SU-DHL-6 (cell line): Measurements from ENCODE around the gene APOL2.
"Not testable (repeated sequence)": the region's sequence is repeated elsewhere in the genome, so short reads cannot be mapped to it uniquely, and the experiment has no call there.

Experiments used
- H2AFZ ChIP-seq: fragments of 200-600 bp; sonication (generic); 2 replicates; pipeline ENCODE4 v1.6.1; 2014; ENCODE audit warnings: low read depth, mild to moderate bottlenecking, moderate library complexity, mixed read lengths, antibody characterized with exemption, low read length; ENCODE audit not compliant: severe bottlenecking
- H3F3A ChIP-seq: fragments of 200-600 bp; shearing (Covaris generic); 2 replicates; pipeline ENCODE4 v1.6.0; 2016; ENCODE audit warnings: antibody characterized with exemption, mild to moderate bottlenecking; ENCODE audit not compliant: insufficient read depth
- H3K27ac ChIP-seq: fragments of 200-600 bp; sonication (generic); 2 replicates; pipeline ENCODE4 v1.5.1; 2016; ENCODE audit warnings: low read depth, mild to moderate bottlenecking, low read length, moderate library complexity, mixed read lengths
- H3K27me3 ChIP-seq: fragments of 200-600 bp; sonication (generic), shearing (Covaris generic); 2 replicates; pipeline ENCODE4 v1.6.0; 2014; ENCODE audit warnings: mild to moderate bottlenecking, low read length
- H3K36me3 ChIP-seq: fragments of 200-600 bp; sonication (generic); 2 replicates; pipeline ENCODE4 v1.6.1; 2014; ENCODE audit warnings: mild to moderate bottlenecking, low read length, mixed read lengths
- H3K4me2 ChIP-seq: fragments of 300-600, 200-600 bp; shearing (Covaris generic), sonication (generic); 2 replicates; pipeline ENCODE4 v1.6.0; 2014; ENCODE audit warnings: low read length, low read depth, mild to moderate bottlenecking; ENCODE audit not compliant: poor library complexity, severe bottlenecking
- H3K4me3 ChIP-seq: fragments of 200-600 bp; sonication (generic); 2 replicates; pipeline ENCODE4 v1.5.1; 2014; ENCODE audit warnings: antibody characterized with exemption, low read length, mild to moderate bottlenecking, mixed read lengths; ENCODE audit not compliant: insufficient read depth, poor library complexity, severe bottlenecking
- H3K79me2 ChIP-seq: fragments of 200-600 bp; sonication (generic); 2 replicates; pipeline ENCODE4 v1.6.1; 2014; ENCODE audit warnings: mild to moderate bottlenecking, low read length, moderate library complexity; ENCODE audit not compliant: insufficient read depth
- H3K9ac ChIP-seq: fragments of 200-600 bp; sonication (generic); 2 replicates; pipeline ENCODE4 v1.7.0; 2014; ENCODE audit warnings: mild to moderate bottlenecking, low read length
- H3K9me2 ChIP-seq: fragments of 200-600 bp; sonication (generic); replicated peaks from 2 replicates; pipeline ENCODE4 v1.6.1; 2014; ENCODE audit warnings: low read length; ENCODE audit not compliant: insufficient read depth
- H3K9me3 ChIP-seq: fragments of 200-600 bp; sonication (generic); 2 replicates; pipeline ENCODE4 v1.6.1; 2014; ENCODE audit warnings: low read length, mixed read lengths; ENCODE audit not compliant: insufficient read depth
- H4K20me1 ChIP-seq: fragments of 200-600 bp; sonication (generic); 2 replicates; pipeline ENCODE4 v1.6.1; 2014; ENCODE audit warnings: low read depth, mild to moderate bottlenecking, antibody characterized with exemption, low read length, moderate library complexity, mixed read lengths
- CTCF ChIP-seq: fragments of 200-600 bp; sonication (generic); IDR thresholded peaks from one replicate; pipeline ENCODE4 v1.5.1; 2017; ENCODE audit warnings: antibody characterized with exemption, mild to moderate bottlenecking, low read length, moderate library complexity; ENCODE audit not compliant: insufficient read depth, poor library complexity, severe bottlenecking
- EZH2phosphoT487 ChIP-seq: fragments of 200-600 bp; sonication (generic), shearing (Covaris generic); conservative IDR thresholded peaks from 2 replicates; pipeline ENCODE4 v1.6.1; 2018; ENCODE audit warnings: mild to moderate bottlenecking, antibody characterized with exemption, low read length, moderate library complexity, mixed read lengths

APOL2 gene

DNA sequence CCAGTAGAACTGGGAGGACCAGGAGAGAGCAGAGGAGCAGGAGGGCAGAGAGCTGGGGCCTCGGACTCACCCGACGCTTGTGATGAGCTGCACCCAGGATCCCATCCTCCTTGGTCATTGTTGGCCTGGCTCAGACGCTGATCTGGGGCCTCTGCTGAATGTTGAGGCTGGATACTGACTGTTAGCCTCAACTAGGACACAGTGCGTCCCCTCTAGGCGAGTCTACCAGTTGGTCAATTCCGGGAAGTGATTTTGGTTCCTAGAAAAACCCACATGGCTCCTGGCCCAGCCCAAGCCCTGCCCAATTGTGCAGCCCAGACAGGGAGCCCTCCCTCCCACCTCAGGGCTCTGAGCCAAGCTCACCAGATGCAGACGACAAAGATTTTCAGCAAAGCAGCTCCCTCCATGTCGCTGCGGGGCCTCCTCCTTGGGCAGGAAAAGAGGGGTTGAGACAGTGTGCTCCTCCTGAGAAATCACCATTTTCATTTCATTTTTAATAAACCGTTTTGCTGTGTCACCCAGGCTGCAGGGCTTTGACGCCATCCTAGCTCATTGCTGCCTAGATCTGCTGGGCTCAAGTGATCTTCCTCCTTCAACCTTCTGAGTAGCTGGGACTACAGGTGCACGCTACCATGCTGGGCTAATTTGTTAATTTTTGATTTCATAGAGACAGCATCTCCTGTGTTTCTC lies 37.6 kb downstream of the APOL2 start, which contains the start of gene APOL4:
APOL4 (minus strand) TSS at position 180 of the 690 bp plus-strand sequence; CDS start at position 105, 75 bp downstream.
- Histone ChIP-seq H3K9ac (no peak within 1 kb of the TSS), H3K4me2 (no peak within 1 kb of the TSS), H3K9me2 (no peaks in the 10 kb centered on the region), H3K9me3 (no peaks in the 10 kb centered on the region), H3F3A (no peaks in the 10 kb centered on the region), H4K20me1 (no peaks in the 10 kb centered on the region), H3K79me2 (no peaks in the 10 kb centered on the region), H3K4me3 (no peak within 1 kb of the TSS), H3K27ac (no peak within 1 kb of the TSS), H3K27me3 (no peaks in the 10 kb centered on the region), H3K36me3 (no peaks in the 10 kb centered on the region), H2AFZ (no peak within 1 kb of the TSS)
- TF ChIP-seq EZH2phosphoT487 = no peak
- no peak for TF ChIP-seq CTCF

- H3K4me2 ChIP-seq, H2AFZ ChIP-seq, H3K9ac ChIP-seq, H3K9me2 ChIP-seq, H3K36me3 ChIP-seq, H3K79me2 ChIP-seq, H3F3A ChIP-seq, H3K27ac ChIP-seq, H4K20me1 ChIP-seq, H3K4me3 ChIP-seq, H3K9me3 ChIP-seq, H3K27me3 ChIP-seq: not testable (repeated sequence)
Observed at GRCh38 chr22:36201025-36201424, 38.3 kb downstream of the APOL2 start.

DNA sequence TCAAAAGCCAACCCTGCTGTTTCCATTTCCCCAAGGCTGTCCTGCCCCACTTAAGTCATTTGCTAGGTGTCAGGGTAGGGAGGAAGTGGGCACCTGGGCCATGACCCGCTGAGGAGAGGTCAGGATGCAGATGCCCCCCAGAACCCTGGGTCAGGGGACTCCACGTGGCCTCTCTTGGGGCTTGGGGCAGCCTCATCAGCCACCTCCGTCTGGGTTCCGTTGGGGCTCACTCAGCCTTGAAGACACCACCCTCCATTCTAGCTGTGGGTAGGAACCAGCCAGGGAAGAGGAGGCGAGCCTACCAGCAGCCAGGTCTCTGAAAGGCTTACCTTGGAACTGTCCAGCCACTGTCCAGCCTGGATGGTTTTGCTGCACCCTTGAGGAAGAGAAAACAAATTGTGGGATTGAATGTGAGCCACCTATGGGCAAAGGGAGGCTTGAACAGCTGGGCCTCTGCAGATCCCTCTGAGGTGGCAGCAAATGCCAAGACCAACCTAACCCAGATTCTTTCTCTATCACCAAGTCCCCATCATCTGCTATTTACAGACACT lies 40.3 kb downstream of the APOL2 start:
- H3F3A ChIP-seq = no peaks in the 10 kb centered on the region
- no peak overlapping the region for H3K4me3 ChIP-seq
- no peak overlapping the region for H3K9ac ChIP-seq
- TF ChIP-seq CTCF (no peak), EZH2phosphoT487 (no peak)
- H3K27me3 ChIP-seq = no peaks in the 10 kb centered on the region
- H2AFZ ChIP-seq = no peak overlapping the region
- no peak overlapping the region for H3K4me2 ChIP-seq
- no peaks in the 10 kb centered on the region for H4K20me1 ChIP-seq
- no peaks in the 10 kb centered on the region for H3K9me2 ChIP-seq
- H3K79me2 ChIP-seq = no peaks in the 10 kb centered on the region
- no peak overlapping the region for H3K27ac ChIP-seq
- no peaks in the 10 kb centered on the region for H3K9me3 ChIP-seq
- H3K36me3 ChIP-seq = no peaks in the 10 kb centered on the region

DNA sequence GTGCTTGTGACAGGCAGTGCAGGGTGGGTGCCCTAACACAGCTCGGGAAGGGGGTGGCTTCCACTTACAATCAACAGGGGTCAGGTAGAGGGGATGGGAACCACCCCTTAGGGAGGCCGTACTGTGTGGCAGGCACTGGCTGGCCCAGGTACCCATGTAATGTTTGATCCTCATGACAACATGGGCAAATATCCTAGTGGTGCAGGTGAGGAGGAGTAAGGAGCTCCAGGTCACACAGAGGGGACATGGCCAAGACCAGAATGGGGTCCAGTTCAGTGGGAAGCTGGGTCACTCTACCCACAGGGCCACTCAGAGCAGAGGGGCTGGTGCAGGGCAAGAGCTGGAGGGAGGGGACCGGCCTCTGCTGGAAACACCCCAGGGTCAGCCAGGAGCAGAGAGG lies 40.8 kb downstream of the APOL2 start:
- Histone ChIP-seq H3K27me3 (no peaks in the 10 kb centered on the region), H3K9me3 (no peaks in the 10 kb centered on the region), H3K9me2 (no peaks in the 10 kb centered on the region), H3K4me3 (no peak overlapping the region), H2AFZ (no peak overlapping the region), H3K4me2 (no peak overlapping the region), H3K27ac (no peak overlapping the region), H4K20me1 (no peaks in the 10 kb centered on the region), H3K79me2 (no peaks in the 10 kb centered on the region), H3K9ac (no peak overlapping the region), H3F3A (no peaks in the 10 kb centered on the region), H3K36me3 (no peaks in the 10 kb centered on the region)
- TF ChIP-seq CTCF (no peak), EZH2phosphoT487 (no peak)
